Measurements from ENCODE around the gene TMC2.

DNA sequence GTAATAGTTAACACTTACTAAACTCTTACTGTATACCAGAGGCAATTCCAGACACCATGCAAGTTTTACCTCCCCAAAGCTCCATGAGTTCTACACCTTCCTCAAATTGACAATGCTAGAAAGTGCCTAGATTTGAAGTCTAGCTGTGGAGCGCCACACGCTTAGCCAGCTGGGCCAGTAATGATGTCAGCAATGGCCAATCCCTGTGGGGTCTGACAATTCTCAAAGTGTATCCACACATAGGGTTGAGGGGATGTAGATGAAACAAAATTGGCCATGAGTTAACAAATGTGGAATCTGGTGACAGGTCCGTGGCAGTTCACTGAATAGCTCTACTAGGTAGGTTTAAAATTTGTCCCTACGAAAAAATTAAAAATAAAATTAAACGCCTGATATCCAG is 28.9 kb upstream of the TMC2 start:
- TF ChIP-seq MAFK (IDR thresholded peaks at IDR 0.05; ENCODE audit: low read depth, low read length) (no peak), RCOR1 (IDR thresholded peaks at IDR 0.05; ENCODE audit: insufficient replicate concordance, low read length) (no peak), CTCF (conservative IDR thresholded peaks at IDR 0.05; ENCODE audit: low read depth, low read length) (no peak), CEBPB (IDR thresholded peaks at IDR 0.05; ENCODE audit: low read depth, low read length) (no peak), POLR2A (IDR thresholded peaks at IDR 0.05; ENCODE audit: low read depth, low read length) (no peak), SMC3 (IDR thresholded peaks at IDR 0.05; ENCODE audit: low read depth, low read length) (no peak), RFX5 (IDR thresholded peaks at IDR 0.05; ENCODE audit: low read depth, low read length) (no peak), CHD1 (IDR thresholded peaks at IDR 0.05; ENCODE audit: low read depth, low read length) (no peak), BHLHE40 (IDR thresholded peaks at IDR 0.05; ENCODE audit: low read depth, low read length) (no peak)
- TF ChIP-seq, protein P1, sequence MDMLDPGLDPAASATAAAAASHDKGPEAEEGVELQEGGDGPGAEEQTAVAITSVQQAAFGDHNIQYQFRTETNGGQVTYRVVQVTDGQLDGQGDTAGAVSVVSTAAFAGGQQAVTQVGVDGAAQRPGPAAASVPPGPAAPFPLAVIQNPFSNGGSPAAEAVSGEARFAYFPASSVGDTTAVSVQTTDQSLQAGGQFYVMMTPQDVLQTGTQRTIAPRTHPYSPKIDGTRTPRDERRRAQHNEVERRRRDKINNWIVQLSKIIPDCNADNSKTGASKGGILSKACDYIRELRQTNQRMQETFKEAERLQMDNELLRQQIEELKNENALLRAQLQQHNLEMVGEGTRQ (IDR thresholded peaks at IDR 0.05; ENCODE audit: low read depth, low read length): no peak
